SU-DHL-6 (cell line): ENCODE data around the gene CSNK1A1.
"Not testable (repeated sequence)": the region's sequence is repeated elsewhere in the genome, so short reads cannot be mapped to it uniquely, and the experiment has no call there.

Source experiments
- H2AFZ ChIP-seq: fragments of 200-600 bp; sonication (generic); 2 replicates; pipeline ENCODE4 v1.6.1; 2014; ENCODE audit warnings: low read depth, mild to moderate bottlenecking, moderate library complexity, mixed read lengths, antibody characterized with exemption, low read length; ENCODE audit not compliant: severe bottlenecking
- H3F3A ChIP-seq: fragments of 200-600 bp; shearing (Covaris generic); 2 replicates; pipeline ENCODE4 v1.6.0; 2016; ENCODE audit warnings: antibody characterized with exemption, mild to moderate bottlenecking; ENCODE audit not compliant: insufficient read depth
- H3K27ac ChIP-seq: fragments of 200-600 bp; sonication (generic); 2 replicates; pipeline ENCODE4 v1.5.1; 2016; ENCODE audit warnings: low read depth, mild to moderate bottlenecking, low read length, moderate library complexity, mixed read lengths
- H3K27me3 ChIP-seq: fragments of 200-600 bp; sonication (generic), shearing (Covaris generic); 2 replicates; pipeline ENCODE4 v1.6.0; 2014; ENCODE audit warnings: mild to moderate bottlenecking, low read length
- H3K36me3 ChIP-seq: fragments of 200-600 bp; sonication (generic); 2 replicates; pipeline ENCODE4 v1.6.1; 2014; ENCODE audit warnings: mild to moderate bottlenecking, low read length, mixed read lengths
- H3K4me2 ChIP-seq: fragments of 300-600, 200-600 bp; shearing (Covaris generic), sonication (generic); 2 replicates; pipeline ENCODE4 v1.6.0; 2014; ENCODE audit warnings: low read length, low read depth, mild to moderate bottlenecking; ENCODE audit not compliant: poor library complexity, severe bottlenecking
- H3K4me3 ChIP-seq: fragments of 200-600 bp; sonication (generic); 2 replicates; pipeline ENCODE4 v1.5.1; 2014; ENCODE audit warnings: antibody characterized with exemption, low read length, mild to moderate bottlenecking, mixed read lengths; ENCODE audit not compliant: insufficient read depth, poor library complexity, severe bottlenecking
- H3K79me2 ChIP-seq: fragments of 200-600 bp; sonication (generic); 2 replicates; pipeline ENCODE4 v1.6.1; 2014; ENCODE audit warnings: mild to moderate bottlenecking, low read length, moderate library complexity; ENCODE audit not compliant: insufficient read depth
- H3K9ac ChIP-seq: fragments of 200-600 bp; sonication (generic); 2 replicates; pipeline ENCODE4 v1.7.0; 2014; ENCODE audit warnings: mild to moderate bottlenecking, low read length
- H3K9me2 ChIP-seq: fragments of 200-600 bp; sonication (generic); replicated peaks from 2 replicates; pipeline ENCODE4 v1.6.1; 2014; ENCODE audit warnings: low read length; ENCODE audit not compliant: insufficient read depth
- H3K9me3 ChIP-seq: fragments of 200-600 bp; sonication (generic); 2 replicates; pipeline ENCODE4 v1.6.1; 2014; ENCODE audit warnings: low read length, mixed read lengths; ENCODE audit not compliant: insufficient read depth
- H4K20me1 ChIP-seq: fragments of 200-600 bp; sonication (generic); 2 replicates; pipeline ENCODE4 v1.6.1; 2014; ENCODE audit warnings: low read depth, mild to moderate bottlenecking, antibody characterized with exemption, low read length, moderate library complexity, mixed read lengths
- EZH2phosphoT487 ChIP-seq: fragments of 200-600 bp; sonication (generic), shearing (Covaris generic); conservative IDR thresholded peaks from 2 replicates; pipeline ENCODE4 v1.6.1; 2018; ENCODE audit warnings: mild to moderate bottlenecking, antibody characterized with exemption, low read length, moderate library complexity, mixed read lengths
- TF ChIP-seq, protein P1 (sequence below): fragments of 200-600 bp; sonication (generic); IDR thresholded peaks from one replicate; pipeline ENCODE4 v1.5.1; 2017; ENCODE audit warnings: antibody characterized with exemption, mild to moderate bottlenecking, low read length, moderate library complexity; ENCODE audit not compliant: insufficient read depth, poor library complexity, severe bottlenecking

The CSNK1A1 gene

GRCh38 chr5:149445739-149446369 is 105.4 kb downstream of the CSNK1A1 start:
- no peak for TF ChIP-seq EZH2phosphoT487
- TF ChIP-seq, protein P1, sequence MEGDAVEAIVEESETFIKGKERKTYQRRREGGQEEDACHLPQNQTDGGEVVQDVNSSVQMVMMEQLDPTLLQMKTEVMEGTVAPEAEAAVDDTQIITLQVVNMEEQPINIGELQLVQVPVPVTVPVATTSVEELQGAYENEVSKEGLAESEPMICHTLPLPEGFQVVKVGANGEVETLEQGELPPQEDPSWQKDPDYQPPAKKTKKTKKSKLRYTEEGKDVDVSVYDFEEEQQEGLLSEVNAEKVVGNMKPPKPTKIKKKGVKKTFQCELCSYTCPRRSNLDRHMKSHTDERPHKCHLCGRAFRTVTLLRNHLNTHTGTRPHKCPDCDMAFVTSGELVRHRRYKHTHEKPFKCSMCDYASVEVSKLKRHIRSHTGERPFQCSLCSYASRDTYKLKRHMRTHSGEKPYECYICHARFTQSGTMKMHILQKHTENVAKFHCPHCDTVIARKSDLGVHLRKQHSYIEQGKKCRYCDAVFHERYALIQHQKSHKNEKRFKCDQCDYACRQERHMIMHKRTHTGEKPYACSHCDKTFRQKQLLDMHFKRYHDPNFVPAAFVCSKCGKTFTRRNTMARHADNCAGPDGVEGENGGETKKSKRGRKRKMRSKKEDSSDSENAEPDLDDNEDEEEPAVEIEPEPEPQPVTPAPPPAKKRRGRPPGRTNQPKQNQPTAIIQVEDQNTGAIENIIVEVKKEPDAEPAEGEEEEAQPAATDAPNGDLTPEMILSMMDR = no peak
- Histone ChIP-seq H3K9me2 (no peaks in the 10 kb centered on the region), H3K36me3 (no peaks in the 10 kb centered on the region), H2AFZ (no peak overlapping the region), H3K4me2 (no peak overlapping the region), H3K79me2 (no peaks in the 10 kb centered on the region), H3F3A (no peaks in the 10 kb centered on the region), H3K9ac (no peak overlapping the region), H3K9me3 (no peaks in the 10 kb centered on the region), H4K20me1 (no peaks in the 10 kb centered on the region), H3K27me3 (no peaks in the 10 kb centered on the region), H3K4me3 (no peak overlapping the region), H3K27ac (no peak overlapping the region)

DNA sequence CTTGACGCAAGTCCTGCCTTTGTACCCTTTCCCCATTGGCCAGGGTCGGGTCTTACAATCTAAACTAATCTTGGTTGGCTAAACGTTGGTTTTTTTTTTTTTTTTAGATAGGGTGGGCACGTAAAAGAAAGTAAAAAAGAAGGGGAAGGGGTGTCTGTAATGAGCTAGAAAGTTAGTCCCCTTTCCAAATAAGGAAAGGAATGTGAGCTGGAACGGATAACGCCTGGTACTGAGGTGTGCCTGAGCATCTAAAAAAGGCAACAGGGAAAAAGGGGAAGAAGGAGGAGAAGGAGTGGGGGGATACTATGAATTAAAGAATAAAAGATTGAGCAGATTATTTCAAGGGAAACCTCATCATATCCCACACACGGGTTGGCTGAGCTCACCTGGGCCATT is 105.9 kb downstream of the CSNK1A1 start:
- Histone ChIP-seq H4K20me1 (no peaks in the 10 kb centered on the region), H3K9me2 (no peaks in the 10 kb centered on the region), H3K9ac (no peak overlapping the region), H3K4me2 (no peak overlapping the region), H3K4me3 (no peak overlapping the region), H3K27me3 (no peaks in the 10 kb centered on the region), H3K27ac (no peak overlapping the region), H3K79me2 (no peaks in the 10 kb centered on the region), H3K9me3 (no peaks in the 10 kb centered on the region), H3K36me3 (no peaks in the 10 kb centered on the region), H3F3A (no peaks in the 10 kb centered on the region), H2AFZ (no peak overlapping the region)
- TF ChIP-seq, protein P1 = no peak
- no peak for TF ChIP-seq EZH2phosphoT487

DNA sequence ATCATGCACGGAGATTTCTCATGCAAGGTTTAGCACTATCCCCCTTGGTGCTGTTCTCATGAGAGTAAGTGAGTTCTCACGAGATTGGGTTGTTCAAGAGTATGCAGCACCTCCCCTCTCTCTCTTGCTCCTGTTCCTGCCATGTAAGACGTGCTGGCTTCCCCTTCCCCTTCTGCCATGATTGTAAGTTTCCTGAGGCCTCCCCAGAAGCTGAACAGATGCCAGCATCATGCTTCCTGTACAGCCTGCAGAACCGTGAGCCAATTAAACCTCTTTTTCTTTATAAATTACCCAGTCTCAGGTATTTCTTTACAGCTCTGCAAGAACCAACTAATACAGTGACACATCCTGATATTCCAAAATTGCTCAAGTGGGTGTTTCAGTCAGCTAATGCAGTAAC is 106.8 kb downstream of the CSNK1A1 start:
- H3K27ac ChIP-seq, H4K20me1 ChIP-seq, H3K79me2 ChIP-seq, H3K9me3 ChIP-seq, H3K9me2 ChIP-seq, H3K9ac ChIP-seq, H3F3A ChIP-seq, H3K4me3 ChIP-seq, H2AFZ ChIP-seq, H3K36me3 ChIP-seq, H3K4me2 ChIP-seq, H3K27me3 ChIP-seq: not testable (repeated sequence)

DNA sequence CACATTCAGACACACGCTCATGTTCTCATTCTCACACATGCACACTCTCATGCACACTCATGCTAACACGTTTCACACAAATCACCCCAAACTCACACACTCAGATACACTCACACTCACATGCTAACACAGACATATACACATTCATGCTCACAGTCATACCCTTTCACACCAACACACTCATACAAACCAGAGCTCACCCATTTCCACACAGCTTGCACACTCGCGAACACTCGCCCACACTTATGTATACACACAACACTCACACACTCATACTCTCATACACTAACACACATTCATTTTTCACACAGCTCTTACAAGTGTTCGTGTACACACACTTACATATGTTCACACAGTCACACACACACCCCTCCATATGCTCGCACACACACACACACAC is 108.0 kb downstream of the CSNK1A1 start:
- Histone ChIP-seq H4K20me1 (no peaks in the 10 kb centered on the region), H3K9me2 (no peaks in the 10 kb centered on the region), H3K27me3 (no peaks in the 10 kb centered on the region), H2AFZ (no peak overlapping the region), H3K79me2 (no peaks in the 10 kb centered on the region), H3F3A (no peaks in the 10 kb centered on the region), H3K27ac (no peak overlapping the region), H3K36me3 (no peaks in the 10 kb centered on the region), H3K4me2 (no peak overlapping the region), H3K4me3 (no peak overlapping the region), H3K9me3 (no peaks in the 10 kb centered on the region), H3K9ac (no peak overlapping the region)
- TF ChIP-seq EZH2phosphoT487 = no peak
- TF ChIP-seq, protein P1 = no peak
